Endothelial cell (in vitro differentiated cells): ENCODE results near the gene GTF2F2. TPM values are rescaled to one million over a fixed set of nuclear protein-coding genes. Genes with fewer than 3 reads are reported as not detected.

Experiments
- DNase-seq: peaks from one replicate; pipeline ENCODE4 v3.0.0; 2021; ENCODE audit warnings: low spot score
- H3K27ac Mint-ChIP-seq: one replicate; pipeline ENCODE4 v1.8.0; 2021; ENCODE audit warnings: mixed read lengths, inconsistent platforms; ENCODE audit not compliant: unreplicated experiment
- H3K27me3 Mint-ChIP-seq: one replicate; pipeline ENCODE4 v1.8.0; 2021; ENCODE audit warnings: mild to moderate bottlenecking, moderate library complexity, mixed read lengths, inconsistent platforms; ENCODE audit not compliant: unreplicated experiment
- H3K36me3 Mint-ChIP-seq: one replicate; pipeline ENCODE4 v1.8.0; 2021; ENCODE audit warnings: mild to moderate bottlenecking, low read depth, mixed read lengths, inconsistent platforms; ENCODE audit not compliant: unreplicated experiment
- H3K4me1 Mint-ChIP-seq: one replicate; pipeline ENCODE4 v1.8.0; 2021; ENCODE audit warnings: mild to moderate bottlenecking, mixed read lengths, inconsistent platforms; ENCODE audit not compliant: unreplicated experiment
- H3K4me3 Mint-ChIP-seq: one replicate; pipeline ENCODE4 v1.8.0; 2021; ENCODE audit warnings: mild to moderate bottlenecking, mixed read lengths, inconsistent platforms; ENCODE audit not compliant: unreplicated experiment
- H3K9me3 Mint-ChIP-seq: one replicate; pipeline ENCODE4 v1.8.0; 2021; ENCODE audit warnings: mixed read lengths, inconsistent platforms; ENCODE audit not compliant: unreplicated experiment
- total RNA-seq: library from RNA; stranded (reverse); fragmentation: NEBNext Ultra II Directional; extraction: Animal tissue kit (Norgen Biotek cat#: 25700); gene quantifications from one replicate; pipeline ENCODE4 v1.2.1, GENCODE V29; 2021; ENCODE audit not compliant: unreplicated experiment
- TF ChIP-seq, protein P1 (sequence below): fragments of 200-600 bp; sonication (generic); IDR thresholded peaks from one replicate; pipeline ENCODE4 v1.5.0; 2021; ENCODE audit warnings: antibody characterized with exemption; ENCODE audit not compliant: unreplicated experiment

Gene GTF2F2
- total RNA-seq, 1 donor from 2014 or later: 13.6 TPM

GRCh38 chr13:45120967-45121831 is 889 bp downstream of the GTF2F2 start:
- Mint-ChIP-seq H3K36me3 (no peaks in the 10 kb centered on the region), H3K4me1 (no peaks in the 10 kb centered on the region), H3K4me3 (no peak overlapping the region), H3K27ac (no peak overlapping the region), H3K27me3 (no peaks in the 10 kb centered on the region), H3K9me3 (no peaks in the 10 kb centered on the region)
- no peak for DNase-seq
- TF ChIP-seq, protein P1, sequence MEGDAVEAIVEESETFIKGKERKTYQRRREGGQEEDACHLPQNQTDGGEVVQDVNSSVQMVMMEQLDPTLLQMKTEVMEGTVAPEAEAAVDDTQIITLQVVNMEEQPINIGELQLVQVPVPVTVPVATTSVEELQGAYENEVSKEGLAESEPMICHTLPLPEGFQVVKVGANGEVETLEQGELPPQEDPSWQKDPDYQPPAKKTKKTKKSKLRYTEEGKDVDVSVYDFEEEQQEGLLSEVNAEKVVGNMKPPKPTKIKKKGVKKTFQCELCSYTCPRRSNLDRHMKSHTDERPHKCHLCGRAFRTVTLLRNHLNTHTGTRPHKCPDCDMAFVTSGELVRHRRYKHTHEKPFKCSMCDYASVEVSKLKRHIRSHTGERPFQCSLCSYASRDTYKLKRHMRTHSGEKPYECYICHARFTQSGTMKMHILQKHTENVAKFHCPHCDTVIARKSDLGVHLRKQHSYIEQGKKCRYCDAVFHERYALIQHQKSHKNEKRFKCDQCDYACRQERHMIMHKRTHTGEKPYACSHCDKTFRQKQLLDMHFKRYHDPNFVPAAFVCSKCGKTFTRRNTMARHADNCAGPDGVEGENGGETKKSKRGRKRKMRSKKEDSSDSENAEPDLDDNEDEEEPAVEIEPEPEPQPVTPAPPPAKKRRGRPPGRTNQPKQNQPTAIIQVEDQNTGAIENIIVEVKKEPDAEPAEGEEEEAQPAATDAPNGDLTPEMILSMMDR: peak; percentile 21

- Mint-ChIP-seq H3K27ac (no peak overlapping the region), H3K9me3 (no peaks in the 10 kb centered on the region), H3K4me3 (no peak overlapping the region), H3K4me1 (no peaks in the 10 kb centered on the region), H3K36me3 (no peaks in the 10 kb centered on the region), H3K27me3 (no peaks in the 10 kb centered on the region)
- DNase-seq: no peak
- TF ChIP-seq, protein P1: no peak
Measured at GRCh38 chr13:45122941-45123340, 2.6 kb downstream of the GTF2F2 start.

DNA sequence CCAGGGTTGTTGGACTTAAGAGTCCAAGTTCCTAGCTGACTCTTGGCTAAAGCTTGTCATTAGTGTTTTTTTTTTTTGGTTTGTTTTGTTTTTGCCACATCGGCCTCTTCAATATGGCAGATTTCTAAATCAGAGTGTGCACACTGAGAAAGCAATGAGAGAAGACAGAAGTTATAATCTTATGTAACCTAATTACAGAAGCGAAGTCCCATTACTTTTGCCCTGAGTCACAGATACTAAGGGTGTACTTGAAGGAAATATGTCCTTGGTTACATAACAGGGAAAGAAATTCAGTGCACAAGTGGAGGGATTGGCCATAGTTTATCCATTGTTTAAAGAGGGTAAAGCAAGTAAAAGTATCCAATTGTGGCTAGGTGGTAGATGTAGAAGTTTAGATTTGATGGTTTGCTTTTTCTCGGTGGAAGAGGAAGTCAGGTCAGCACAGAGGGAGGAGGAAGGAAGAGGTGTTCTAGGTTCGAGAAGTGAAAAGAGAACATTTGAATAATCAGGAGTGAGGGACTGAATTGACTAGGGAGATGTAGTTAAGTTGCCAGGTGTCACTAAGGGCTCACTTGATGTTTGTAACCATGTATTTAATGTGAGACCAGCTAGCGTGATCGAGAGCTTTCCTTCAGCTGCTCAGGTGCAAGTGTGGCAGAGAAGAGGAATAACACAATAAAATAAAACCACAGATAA is 12.2 kb downstream of the GTF2F2 start:
- TF ChIP-seq, protein P1: no peak
- Mint-ChIP-seq H3K4me3 (no peak overlapping the region), H3K27ac (no peak overlapping the region), H3K4me1 (no peaks in the 10 kb centered on the region), H3K27me3 (no peaks in the 10 kb centered on the region), H3K9me3 (peaks cover 4% of the 10 kb centered on the region), H3K36me3 (peaks cover 10% of the 10 kb centered on the region)
- DNase-seq: no peak

DNA sequence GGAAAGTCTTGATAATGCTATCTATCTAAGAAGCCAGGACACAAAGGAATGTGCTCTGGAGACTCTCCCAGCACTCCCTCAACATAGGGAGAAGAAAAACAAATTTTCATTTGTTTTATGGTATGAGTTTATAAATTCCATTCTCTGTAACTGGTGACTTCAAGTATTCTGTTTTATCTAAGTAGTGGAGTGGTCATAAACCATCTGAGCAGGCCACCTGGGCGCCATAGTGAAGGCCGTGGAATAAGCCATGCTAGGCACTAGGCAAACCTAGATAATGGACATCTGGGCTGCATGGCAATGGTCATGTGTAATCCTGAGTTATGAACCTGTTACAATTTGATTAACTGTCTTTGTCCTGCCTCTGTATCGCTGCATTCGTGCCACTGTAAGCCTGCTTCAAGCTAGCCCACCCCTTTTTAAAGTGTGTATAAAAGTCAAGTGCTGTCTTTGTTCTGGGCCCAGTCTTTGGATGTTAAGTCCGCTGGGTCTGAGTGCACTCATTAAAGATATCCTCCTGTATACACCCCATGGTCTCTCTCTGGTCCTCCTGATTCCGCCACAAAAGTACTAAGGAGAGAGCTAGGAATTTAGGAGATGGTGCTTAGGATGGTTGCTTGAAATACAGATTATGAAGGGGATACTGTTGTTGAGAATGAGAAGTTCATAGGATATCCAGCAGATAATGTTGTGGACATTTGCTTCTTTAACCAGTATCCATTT is 13.2 kb downstream of the GTF2F2 start:
- no peak overlapping the region for H3K27ac Mint-ChIP-seq
- peaks cover 10% of the 10 kb centered on the region for H3K36me3 Mint-ChIP-seq
- TF ChIP-seq, protein P1: no peak
- no peak for DNase-seq
- no peak overlapping the region for H3K4me3 Mint-ChIP-seq
- no peaks in the 10 kb centered on the region for H3K27me3 Mint-ChIP-seq
- H3K9me3 Mint-ChIP-seq: peaks cover 4% of the 10 kb centered on the region
- no peaks in the 10 kb centered on the region for H3K4me1 Mint-ChIP-seq
